Measurements from ENCODE around the gene AGR2.

DNA sequence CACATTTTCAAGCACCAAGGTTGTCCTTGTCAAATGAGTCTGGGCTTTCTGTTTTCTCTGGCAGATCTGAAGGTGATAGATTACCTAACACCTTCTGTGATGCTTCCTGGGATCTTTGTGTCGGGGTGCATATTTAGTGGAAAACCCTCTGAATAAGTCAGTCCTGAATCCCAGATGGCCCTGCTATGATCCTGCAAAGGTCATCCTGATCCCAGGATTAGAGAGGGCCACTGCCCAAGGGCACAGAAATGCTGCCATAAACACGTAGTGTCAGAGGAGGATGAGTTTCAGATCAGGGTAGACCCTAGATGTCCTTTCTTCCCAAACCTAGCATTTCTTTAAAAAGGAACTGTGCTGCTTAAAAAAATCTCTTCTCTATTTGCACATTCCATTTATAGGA, 19.0 kb downstream of the AGR2 start:
- TF ChIP-seq NR2F1 (conservative IDR thresholded peaks at IDR 0.05) (no peak), EP300 (IDR thresholded peaks at IDR 0.05; ENCODE audit: borderline replicate concordance in 1 of 2, control insufficient read depth in 1 of 2, low read depth in 2 of 2, low read length in 2 of 2) (no peak), POLR2AphosphoS5 (IDR thresholded peaks at IDR 0.05; ENCODE audit: low read length) (no peak), CTCF (IDR thresholded peaks at IDR 0.05 in 2 of 3, conservative IDR thresholded peaks at IDR 0.05 in 1 of 3; ENCODE audit: control insufficient read depth in 2 of 3, extremely low read depth in 1 of 3, insufficient read depth in 1 of 3, low read depth in 3 of 3, low read length in 3 of 3) (no peak), HDGF (IDR thresholded peaks at IDR 0.05) (no peak), RAD21 (IDR thresholded peaks at IDR 0.05; ENCODE audit: insufficient read depth, low read depth, low read length) (no peak), LARP7 (IDR thresholded peaks at IDR 0.05) (no peak), EGR1 (IDR thresholded peaks at IDR 0.05; ENCODE audit: borderline replicate concordance in 1 of 2, low read depth in 2 of 2, low read length in 2 of 2) (no peak), HCFC1 (IDR thresholded peaks at IDR 0.05; ENCODE audit: low read length) (no peak)

Measured in GM12878 (cell line).